ENCODE results near the gene WDR46.

WDR46 gene

GRCh38 chr6:33306356-33306755, 17.3 kb upstream of the WDR46 start:
- H3K9ac ChIP-seq (ENCODE audit: low read length) = no peak overlapping the region
- H3K4me3 ChIP-seq (ENCODE audit: low read length) = peak overlapping the region; percentile 2
- no peak overlapping the region for H3K27ac ChIP-seq (ENCODE audit: low read depth, low read length)
- H3K27me3 ChIP-seq (ENCODE audit: control insufficient read depth, insufficient read depth, low read length) = no peaks in the 10 kb centered on the region
- H3K4me1 ChIP-seq (ENCODE audit: control insufficient read depth, insufficient read depth, low read length) = no peaks in the 10 kb centered on the region
- H3K36me3 ChIP-seq (ENCODE audit: control insufficient read depth, insufficient read depth, low read length) = peaks cover 24% of the 10 kb centered on the region

- Histone ChIP-seq H3K27me3 (ENCODE audit: control insufficient read depth, insufficient read depth, low read length) (no peaks in the 10 kb centered on the region), H3K4me1 (ENCODE audit: control insufficient read depth, insufficient read depth, low read length) (no peaks in the 10 kb centered on the region), H3K9ac (ENCODE audit: low read length) (no peak overlapping the region), H3K4me3 (ENCODE audit: low read length) (no peak overlapping the region), H3K36me3 (ENCODE audit: control insufficient read depth, insufficient read depth, low read length) (peaks cover 24% of the 10 kb centered on the region), H3K27ac (ENCODE audit: low read depth, low read length) (no peak overlapping the region)
Measured at GRCh38 chr6:33305052-33305451, 16.0 kb upstream of the WDR46 start.

GRCh38 chr6:33304216-33304615, 15.2 kb upstream of the WDR46 start:
- peaks cover 24% of the 10 kb centered on the region for H3K36me3 ChIP-seq (ENCODE audit: control insufficient read depth, insufficient read depth, low read length)
- H3K4me1 ChIP-seq (ENCODE audit: control insufficient read depth, insufficient read depth, low read length) = no peaks in the 10 kb centered on the region
- no peak overlapping the region for H3K27ac ChIP-seq (ENCODE audit: low read depth, low read length)
- H3K4me3 ChIP-seq (ENCODE audit: low read length) = no peak overlapping the region
- H3K9ac ChIP-seq (ENCODE audit: low read length) = no peak overlapping the region
- no peaks in the 10 kb centered on the region for H3K27me3 ChIP-seq (ENCODE audit: control insufficient read depth, insufficient read depth, low read length)

- H3K4me1 ChIP-seq (ENCODE audit: control insufficient read depth, insufficient read depth, low read length) = peaks cover 5% of the 10 kb centered on the region
- H3K27me3 ChIP-seq (ENCODE audit: control insufficient read depth, insufficient read depth, low read length) = no peaks in the 10 kb centered on the region
- no peak overlapping the region for H3K27ac ChIP-seq (ENCODE audit: low read depth, low read length)
- H3K9ac ChIP-seq (ENCODE audit: low read length) = no peak overlapping the region
- H3K4me3 ChIP-seq (ENCODE audit: low read length) = no peak overlapping the region
- peaks cover 24% of the 10 kb centered on the region for H3K36me3 ChIP-seq (ENCODE audit: control insufficient read depth, insufficient read depth, low read length)
Measured at GRCh38 chr6:33301877-33302276, 12.8 kb upstream of the WDR46 start.

GRCh38 chr6:33299237-33299944, 10.4 kb upstream of the WDR46 start:
- H3K27ac ChIP-seq (ENCODE audit: low read depth, low read length) = peak overlapping the region; percentile 90
- H3K36me3 ChIP-seq (ENCODE audit: control insufficient read depth, insufficient read depth, low read length) = peaks cover 13% of the 10 kb centered on the region
- H3K4me1 ChIP-seq (ENCODE audit: control insufficient read depth, insufficient read depth, low read length) = peaks cover 5% of the 10 kb centered on the region

GRCh38 chr6:33298773-33299236, 9.8 kb upstream of the WDR46 start, which contains the start of gene RGL2:
TSS of gene RGL2 (minus strand) at chr6:33298942. CDS start at chr6:33298610, 332 bp downstream.
- peaks cover 5% of the 10 kb centered on the region for H3K4me1 ChIP-seq (ENCODE audit: control insufficient read depth, insufficient read depth, low read length)
- no peaks in the 10 kb centered on the region for H3K27me3 ChIP-seq (ENCODE audit: control insufficient read depth, insufficient read depth, low read length)
- peak within 1 kb of the TSS; percentile 82 for H3K4me3 ChIP-seq (ENCODE audit: low read length)
- H3K9ac ChIP-seq (ENCODE audit: low read length) = peak within 1 kb of the TSS; percentile 92
- peak within 1 kb of the TSS; percentile 90 for H3K27ac ChIP-seq (ENCODE audit: low read depth, low read length)
- peaks cover 11% of the 10 kb centered on the region for H3K36me3 ChIP-seq (ENCODE audit: control insufficient read depth, insufficient read depth, low read length)

More at GRCh38 chr6:33299237-33299944, 10.4 kb upstream of the WDR46 start:
- Histone ChIP-seq H3K9ac (ENCODE audit: low read length) (peak overlapping the region; percentile 92), H3K27me3 (ENCODE audit: control insufficient read depth, insufficient read depth, low read length) (no peaks in the 10 kb centered on the region), H3K4me3 (ENCODE audit: low read length) (peak overlapping the region; percentile 82)

GRCh38 chr6:33297956-33298772, 9.1 kb upstream of the WDR46 start:
- H3K4me1 ChIP-seq (ENCODE audit: control insufficient read depth, insufficient read depth, low read length) = peaks cover 5% of the 10 kb centered on the region
- peak overlapping the region; percentile 90 for H3K27ac ChIP-seq (ENCODE audit: low read depth, low read length)
- peak overlapping the region; percentile 51 for H3K9ac ChIP-seq (ENCODE audit: low read length)
- no peaks in the 10 kb centered on the region for H3K27me3 ChIP-seq (ENCODE audit: control insufficient read depth, insufficient read depth, low read length)
- peaks cover 15% of the 10 kb centered on the region for H3K36me3 ChIP-seq (ENCODE audit: control insufficient read depth, insufficient read depth, low read length)
- peak overlapping the region; percentile 82 for H3K4me3 ChIP-seq (ENCODE audit: low read length)

- peak overlapping the region; percentile 74 for H3K27ac ChIP-seq (ENCODE audit: low read depth, low read length)
- H3K4me3 ChIP-seq (ENCODE audit: low read length) = peak overlapping the region; percentile 56
- H3K4me1 ChIP-seq (ENCODE audit: control insufficient read depth, insufficient read depth, low read length) = peaks cover 5% of the 10 kb centered on the region
- peaks cover 15% of the 10 kb centered on the region for H3K36me3 ChIP-seq (ENCODE audit: control insufficient read depth, insufficient read depth, low read length)
- no peaks in the 10 kb centered on the region for H3K27me3 ChIP-seq (ENCODE audit: control insufficient read depth, insufficient read depth, low read length)
- no peak overlapping the region for H3K9ac ChIP-seq (ENCODE audit: low read length)
Measured at GRCh38 chr6:33297406-33297955, 8.4 kb upstream of the WDR46 start.

- no peak overlapping the region for H3K27ac ChIP-seq (ENCODE audit: low read depth, low read length)
- H3K36me3 ChIP-seq (ENCODE audit: control insufficient read depth, insufficient read depth, low read length) = peaks cover 18% of the 10 kb centered on the region
- H3K4me3 ChIP-seq (ENCODE audit: low read length) = peak overlapping the region; percentile 56
- no peak overlapping the region for H3K9ac ChIP-seq (ENCODE audit: low read length)
- H3K4me1 ChIP-seq (ENCODE audit: control insufficient read depth, insufficient read depth, low read length) = peaks cover 5% of the 10 kb centered on the region
- no peaks in the 10 kb centered on the region for H3K27me3 ChIP-seq (ENCODE audit: control insufficient read depth, insufficient read depth, low read length)
Measured at GRCh38 chr6:33296797-33297405, 7.9 kb upstream of the WDR46 start.

GRCh38 chr6:33295621-33296369, 6.8 kb upstream of the WDR46 start:
- Histone ChIP-seq H3K4me1 (ENCODE audit: control insufficient read depth, insufficient read depth, low read length) (peaks cover 5% of the 10 kb centered on the region), H3K27me3 (ENCODE audit: control insufficient read depth, insufficient read depth, low read length) (no peaks in the 10 kb centered on the region), H3K4me3 (ENCODE audit: low read length) (no peak overlapping the region), H3K27ac (ENCODE audit: low read depth, low read length) (no peak overlapping the region), H3K36me3 (ENCODE audit: control insufficient read depth, insufficient read depth, low read length) (peaks cover 18% of the 10 kb centered on the region), H3K9ac (ENCODE audit: low read length) (no peak overlapping the region)

- no peak overlapping the region for H3K9ac ChIP-seq (ENCODE audit: low read length)
- H3K36me3 ChIP-seq (ENCODE audit: control insufficient read depth, insufficient read depth, low read length) = peaks cover 18% of the 10 kb centered on the region
- no peaks in the 10 kb centered on the region for H3K27me3 ChIP-seq (ENCODE audit: control insufficient read depth, insufficient read depth, low read length)
- H3K4me1 ChIP-seq (ENCODE audit: control insufficient read depth, insufficient read depth, low read length) = peaks cover 13% of the 10 kb centered on the region
- no peak overlapping the region for H3K4me3 ChIP-seq (ENCODE audit: low read length)
- no peak overlapping the region for H3K27ac ChIP-seq (ENCODE audit: low read depth, low read length)
Measured at GRCh38 chr6:33294086-33294823, 5.2 kb upstream of the WDR46 start.

All from rectal smooth muscle tissue (tissue), 1 donor.